ENCODE data around the gene IL17RB.

The IL17RB gene

GRCh38 chr3:53823026-53823955, 23.1 kb upstream of the IL17RB start:
- Histone ChIP-seq H3K27me3 (ENCODE audit: insufficient read depth, low read length) (no peaks in the 10 kb centered on the region), H3K9me3 (ENCODE audit: insufficient read depth, low read depth, low read length) (no peaks in the 10 kb centered on the region), H3K4me3 (ENCODE audit: low read length) (no peak overlapping the region), H3K27ac (ENCODE audit: low read length) (no peak overlapping the region), H3K9ac (ENCODE audit: low read depth, low read length) (no peak overlapping the region), H3K36me3 (ENCODE audit: insufficient read depth, low read depth, low read length) (peaks cover 21% of the 10 kb centered on the region; the same call in 1 of the 2 replicates), H3K4me1 (ENCODE audit: insufficient read depth, low read length) (no peaks in the 10 kb centered on the region)

- no peaks in the 10 kb centered on the region for H3K9me3 ChIP-seq (ENCODE audit: insufficient read depth, low read depth, low read length)
- H3K4me3 ChIP-seq (ENCODE audit: low read length): no peak overlapping the region
- H3K9ac ChIP-seq (ENCODE audit: low read depth, low read length): no peak overlapping the region
- no peak overlapping the region for H3K27ac ChIP-seq (ENCODE audit: low read length)
- no peaks in the 10 kb centered on the region for H3K4me1 ChIP-seq (ENCODE audit: insufficient read depth, low read length)
- H3K27me3 ChIP-seq (ENCODE audit: insufficient read depth, low read length): no peaks in the 10 kb centered on the region
- H3K36me3 ChIP-seq (ENCODE audit: insufficient read depth, low read depth, low read length): peaks cover 14% of the 10 kb centered on the region; the same call in 1 of the 2 replicates
These were observed 22.3 kb upstream of the IL17RB start for GRCh38 chr3:53823956-53824657.

- H3K27me3 ChIP-seq (ENCODE audit: insufficient read depth, low read length): no peaks in the 10 kb centered on the region
- no peaks in the 10 kb centered on the region for H3K9me3 ChIP-seq (ENCODE audit: insufficient read depth, low read depth, low read length)
- no peak overlapping the region for H3K4me3 ChIP-seq (ENCODE audit: low read length)
- H3K36me3 ChIP-seq (ENCODE audit: insufficient read depth, low read depth, low read length): peaks cover 12% of the 10 kb centered on the region; the same call in 1 of the 2 replicates
- no peak overlapping the region for H3K27ac ChIP-seq (ENCODE audit: low read length)
- H3K4me1 ChIP-seq (ENCODE audit: insufficient read depth, low read length): no peaks in the 10 kb centered on the region
- no peak overlapping the region for H3K9ac ChIP-seq (ENCODE audit: low read depth, low read length)
These were observed 21.6 kb upstream of the IL17RB start for GRCh38 chr3:53824795-53825194.

GRCh38 chr3:53826048-53826447, 20.3 kb upstream of the IL17RB start:
- H3K27me3 ChIP-seq (ENCODE audit: insufficient read depth, low read length): no peaks in the 10 kb centered on the region
- H3K4me1 ChIP-seq (ENCODE audit: insufficient read depth, low read length): no peaks in the 10 kb centered on the region
- no peaks in the 10 kb centered on the region for H3K9me3 ChIP-seq (ENCODE audit: insufficient read depth, low read depth, low read length)
- no peak overlapping the region for H3K9ac ChIP-seq (ENCODE audit: low read depth, low read length)
- H3K27ac ChIP-seq (ENCODE audit: low read length): no peak overlapping the region
- H3K4me3 ChIP-seq (ENCODE audit: low read length): no peak overlapping the region
- H3K36me3 ChIP-seq (ENCODE audit: insufficient read depth, low read depth, low read length): no peaks in the 10 kb centered on the region

GRCh38 chr3:53828581-53828980, 17.8 kb upstream of the IL17RB start:
- Histone ChIP-seq H3K27me3 (ENCODE audit: insufficient read depth, low read length) (no peaks in the 10 kb centered on the region), H3K4me3 (ENCODE audit: low read length) (no peak overlapping the region), H3K9me3 (ENCODE audit: insufficient read depth, low read depth, low read length) (no peaks in the 10 kb centered on the region), H3K36me3 (ENCODE audit: insufficient read depth, low read depth, low read length) (no peaks in the 10 kb centered on the region; the same call in 1 of the 2 replicates), H3K27ac (ENCODE audit: low read length) (no peak overlapping the region), H3K4me1 (ENCODE audit: insufficient read depth, low read length) (no peaks in the 10 kb centered on the region), H3K9ac (ENCODE audit: low read depth, low read length) (no peak overlapping the region)

GRCh38 chr3:53829605-53830004, 16.8 kb upstream of the IL17RB start:
- Histone ChIP-seq H3K9me3 (ENCODE audit: insufficient read depth, low read depth, low read length) (no peaks in the 10 kb centered on the region), H3K9ac (ENCODE audit: low read depth, low read length) (no peak overlapping the region), H3K36me3 (ENCODE audit: insufficient read depth, low read depth, low read length) (no peaks in the 10 kb centered on the region; the same call in 1 of the 2 replicates), H3K27ac (ENCODE audit: low read length) (no peak overlapping the region), H3K4me3 (ENCODE audit: low read length) (no peak overlapping the region), H3K27me3 (ENCODE audit: insufficient read depth, low read length) (no peaks in the 10 kb centered on the region), H3K4me1 (ENCODE audit: insufficient read depth, low read length) (no peaks in the 10 kb centered on the region)

DNA sequence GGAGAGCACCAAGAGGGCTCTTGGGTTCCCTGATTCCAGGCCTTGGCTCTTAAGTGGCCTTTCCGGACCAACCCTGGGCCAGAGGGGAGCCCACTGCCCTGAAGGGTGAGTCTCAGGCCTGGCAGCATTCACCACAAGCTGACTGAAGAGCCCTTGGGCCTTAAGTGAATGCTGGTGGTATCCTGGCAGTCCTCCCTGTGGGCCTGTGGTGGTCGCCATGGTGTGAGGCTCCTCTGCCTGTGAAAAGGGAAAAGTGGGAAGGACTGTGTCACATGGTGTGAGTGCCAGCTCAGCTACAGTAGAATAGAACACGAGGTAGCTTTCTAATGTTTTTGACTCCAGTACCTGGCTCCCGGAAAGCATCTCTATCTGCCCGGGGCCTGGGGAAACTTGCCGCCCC, 15.4 kb upstream of the IL17RB start:
- H3K4me1 ChIP-seq (ENCODE audit: insufficient read depth, low read length): no peaks in the 10 kb centered on the region
- H3K4me3 ChIP-seq (ENCODE audit: low read length): no peak overlapping the region
- no peaks in the 10 kb centered on the region; the same call in 1 of the 2 replicates for H3K36me3 ChIP-seq (ENCODE audit: insufficient read depth, low read depth, low read length)
- no peaks in the 10 kb centered on the region for H3K9me3 ChIP-seq (ENCODE audit: insufficient read depth, low read depth, low read length)
- H3K27ac ChIP-seq (ENCODE audit: low read length): no peak overlapping the region
- H3K9ac ChIP-seq (ENCODE audit: low read depth, low read length): no peak overlapping the region
- no peaks in the 10 kb centered on the region for H3K27me3 ChIP-seq (ENCODE audit: insufficient read depth, low read length)

GRCh38 chr3:53833053-53833645, 13.2 kb upstream of the IL17RB start:
- Histone ChIP-seq H3K36me3 (ENCODE audit: insufficient read depth, low read depth, low read length) (no peaks in the 10 kb centered on the region; the same call in 1 of the 2 replicates), H3K4me3 (ENCODE audit: low read length) (no peak overlapping the region), H3K27ac (ENCODE audit: low read length) (no peak overlapping the region), H3K27me3 (ENCODE audit: insufficient read depth, low read length) (no peaks in the 10 kb centered on the region), H3K4me1 (ENCODE audit: insufficient read depth, low read length) (no peaks in the 10 kb centered on the region), H3K9me3 (ENCODE audit: insufficient read depth, low read depth, low read length) (no peaks in the 10 kb centered on the region), H3K9ac (ENCODE audit: low read depth, low read length) (no peak overlapping the region)

DNA sequence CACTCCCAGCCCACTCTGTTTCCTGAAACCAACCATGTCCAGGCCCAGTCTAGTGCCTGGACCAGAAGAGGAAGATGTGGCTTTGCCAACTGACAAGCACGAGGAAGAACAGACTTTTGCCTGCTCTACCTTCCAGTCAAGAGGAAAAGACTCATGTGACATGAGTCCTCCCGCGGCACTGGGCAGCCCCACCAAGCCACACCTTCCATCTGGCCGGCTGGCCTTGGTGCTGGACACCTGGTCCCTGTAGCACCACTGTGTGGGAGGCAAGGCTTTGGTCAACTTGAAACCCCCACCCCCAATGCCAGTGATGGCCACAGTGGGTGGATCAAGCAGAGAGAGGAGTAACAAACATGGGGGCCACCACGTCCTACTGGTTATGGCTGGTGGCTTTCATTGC, 12.7 kb upstream of the IL17RB start:
- H3K27ac ChIP-seq (ENCODE audit: low read length): no peak overlapping the region
- H3K9ac ChIP-seq (ENCODE audit: low read depth, low read length): no peak overlapping the region
- no peaks in the 10 kb centered on the region for H3K27me3 ChIP-seq (ENCODE audit: insufficient read depth, low read length)
- H3K36me3 ChIP-seq (ENCODE audit: insufficient read depth, low read depth, low read length): peaks cover 2% of the 10 kb centered on the region; the same call in 1 of the 2 replicates
- H3K9me3 ChIP-seq (ENCODE audit: insufficient read depth, low read depth, low read length): no peaks in the 10 kb centered on the region
- no peaks in the 10 kb centered on the region for H3K4me1 ChIP-seq (ENCODE audit: insufficient read depth, low read length)
- H3K4me3 ChIP-seq (ENCODE audit: low read length): no peak overlapping the region

- no peak overlapping the region for H3K27ac ChIP-seq (ENCODE audit: low read length)
- H3K9ac ChIP-seq (ENCODE audit: low read depth, low read length): no peak overlapping the region
- H3K4me1 ChIP-seq (ENCODE audit: insufficient read depth, low read length): no peaks in the 10 kb centered on the region
- H3K36me3 ChIP-seq (ENCODE audit: insufficient read depth, low read depth, low read length): peaks cover 11% of the 10 kb centered on the region; the same call in 1 of the 2 replicates
- H3K4me3 ChIP-seq (ENCODE audit: low read length): no peak overlapping the region
- H3K9me3 ChIP-seq (ENCODE audit: insufficient read depth, low read depth, low read length): no peaks in the 10 kb centered on the region
- no peaks in the 10 kb centered on the region for H3K27me3 ChIP-seq (ENCODE audit: insufficient read depth, low read length)
These were observed 11.8 kb upstream of the IL17RB start for GRCh38 chr3:53834429-53835095.

DNA sequence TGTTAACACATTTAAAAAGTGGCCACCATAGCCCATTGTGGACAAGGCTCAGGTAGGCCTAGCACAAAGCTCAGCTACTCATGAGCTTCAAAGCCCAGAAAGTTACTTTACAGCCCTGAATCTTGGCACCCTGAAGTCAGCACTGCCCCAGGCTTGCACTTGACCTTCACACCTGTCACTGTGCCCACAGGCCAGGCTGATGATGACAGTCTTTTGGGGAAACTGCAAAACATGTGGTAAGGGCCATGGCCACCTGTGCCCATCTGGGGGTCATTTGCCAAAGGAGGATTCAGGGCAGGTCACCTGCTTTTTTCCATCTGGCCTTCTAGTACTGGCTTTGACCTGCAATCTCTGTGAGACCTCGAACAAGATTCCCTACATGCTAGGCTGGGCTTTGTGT, 11.1 kb upstream of the IL17RB start:
- no peak overlapping the region for H3K9ac ChIP-seq (ENCODE audit: low read depth, low read length)
- H3K27me3 ChIP-seq (ENCODE audit: insufficient read depth, low read length): no peaks in the 10 kb centered on the region
- H3K36me3 ChIP-seq (ENCODE audit: insufficient read depth, low read depth, low read length): peaks cover 15% of the 10 kb centered on the region; the same call in 1 of the 2 replicates
- H3K9me3 ChIP-seq (ENCODE audit: insufficient read depth, low read depth, low read length): no peaks in the 10 kb centered on the region
- H3K4me3 ChIP-seq (ENCODE audit: low read length): no peak overlapping the region
- H3K4me1 ChIP-seq (ENCODE audit: insufficient read depth, low read length): no peaks in the 10 kb centered on the region
- H3K27ac ChIP-seq (ENCODE audit: low read length): no peak overlapping the region

Data from iPS-20b (cell line).